Stimulated activated CD8-positive, alpha-beta memory T cell treated with anti-CD3 and anti-CD28 coated beads, Interleukin-15, amount 100 ng/mL, for 48 hours (primary cell): ENCODE data around the gene INCENP.
"Not testable (repeated sequence)": the region's sequence is repeated elsewhere in the genome, so short reads cannot be mapped to it uniquely, and the experiment has no call there.

Experiments
- DNase-seq, 2 donors: peaks; one replicate each; pipeline ENCODE4 v3.0.0-alpha.2; 2020; ENCODE audit warnings: low read depth in 2 of 2

Gene INCENP

DNA sequence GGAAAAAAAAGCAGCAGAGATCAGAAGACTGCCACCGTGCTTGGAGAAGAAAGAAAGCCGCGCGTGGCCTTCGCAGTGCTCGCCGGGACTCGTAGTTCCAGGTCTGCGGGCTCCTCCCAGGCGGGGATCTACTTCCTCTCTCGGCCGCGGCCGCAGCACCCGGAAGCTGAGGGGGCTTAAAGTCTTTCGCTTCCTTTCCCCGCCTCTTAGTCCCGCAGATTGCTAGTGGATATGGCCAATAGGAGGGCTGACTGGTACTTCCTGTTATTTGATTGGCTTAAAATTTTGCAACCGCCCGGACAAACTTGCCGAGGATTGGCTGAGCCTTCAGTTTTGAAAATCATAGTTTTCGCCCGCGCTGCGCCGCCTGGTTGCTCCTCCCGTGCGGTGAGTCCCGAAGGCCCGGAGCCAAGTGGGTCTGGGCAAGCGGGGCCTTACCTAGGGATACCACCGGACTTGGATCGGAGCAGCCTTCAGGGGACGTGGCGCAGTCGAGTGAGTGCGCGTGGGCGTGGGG, at the start of gene INCENP:
Gene INCENP, plus strand, starts transcription at position 343 of the 517 bp plus-strand sequence. CDS start 4,151 bp downstream, outside the sequence.
- DNase-seq: peak; percentile 91

GRCh38 chr11:62075438-62075837, 48.4 kb upstream of the INCENP start:
- DNase-seq: no peak

- no peak for DNase-seq
These were observed 46.7 kb upstream of the INCENP start for GRCh38 chr11:62077132-62077531.

DNA sequence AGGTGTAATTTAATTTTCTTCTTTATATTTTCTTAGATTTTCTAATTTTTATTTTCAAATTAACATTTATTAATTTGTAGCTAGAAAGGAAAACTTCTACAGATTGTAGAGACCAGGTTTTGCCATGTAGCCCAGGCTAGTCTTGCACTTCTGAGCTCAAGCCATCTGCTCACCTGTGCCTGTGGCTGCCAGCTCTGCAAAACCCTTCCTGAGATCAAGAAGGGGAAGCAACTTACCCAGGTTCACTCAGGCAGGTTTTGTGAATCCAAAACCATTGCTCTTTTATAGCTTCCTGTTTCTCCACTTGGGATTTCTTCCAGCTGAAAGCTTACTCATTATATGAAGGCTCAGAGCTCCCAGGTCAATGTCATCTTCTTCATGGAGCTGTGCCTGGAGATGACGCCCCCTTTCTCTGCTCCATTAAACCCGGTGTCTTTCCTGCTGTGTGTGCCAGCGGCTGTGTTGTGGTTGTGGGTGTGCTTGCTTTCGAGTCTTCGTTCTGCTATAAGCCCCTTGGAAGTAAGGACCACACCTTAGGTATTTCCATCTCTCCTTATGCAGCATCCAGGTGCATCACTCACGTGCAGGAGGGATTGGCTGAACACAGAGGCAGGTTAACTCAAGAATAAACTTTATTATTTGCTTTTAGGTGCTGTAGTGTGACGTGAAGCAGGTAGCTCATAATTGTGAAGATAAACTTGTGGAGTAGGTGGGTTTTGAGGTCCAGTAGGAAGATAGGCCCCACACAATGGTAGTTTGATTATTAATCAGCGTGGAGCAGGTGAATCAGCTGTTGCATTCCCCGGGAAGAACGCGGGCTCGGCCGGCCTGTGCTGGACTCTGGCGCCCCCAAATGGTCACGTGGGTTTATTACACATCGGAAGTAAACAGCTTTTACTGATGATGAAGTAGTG, 42.2 kb upstream of the INCENP start:
- peak; percentile 55 to 61 for DNase-seq

- DNase-seq: no peak
These were observed 41.5 kb upstream of the INCENP start for GRCh38 chr11:62082292-62082657.

DNA sequence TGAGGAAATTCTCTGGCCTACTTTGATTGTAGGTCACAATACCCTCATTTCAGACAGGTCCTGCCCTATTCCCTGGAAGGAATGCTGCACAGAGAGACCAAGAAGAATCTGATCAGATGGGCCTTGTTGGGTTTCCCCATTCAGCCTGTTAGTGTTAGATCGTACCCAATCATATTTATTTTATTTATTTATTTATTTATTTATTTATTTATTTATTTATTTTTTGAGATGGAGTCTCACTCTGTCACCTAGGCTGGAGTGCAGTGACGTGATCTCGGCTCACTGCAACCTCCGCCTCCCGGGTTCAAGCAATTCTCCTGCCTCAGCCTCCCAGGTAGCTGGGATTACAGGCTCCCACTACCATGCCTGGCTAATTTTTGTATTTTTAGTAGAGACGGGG, 39.0 kb upstream of the INCENP start:
- DNase-seq: not testable (repeated sequence)

DNA sequence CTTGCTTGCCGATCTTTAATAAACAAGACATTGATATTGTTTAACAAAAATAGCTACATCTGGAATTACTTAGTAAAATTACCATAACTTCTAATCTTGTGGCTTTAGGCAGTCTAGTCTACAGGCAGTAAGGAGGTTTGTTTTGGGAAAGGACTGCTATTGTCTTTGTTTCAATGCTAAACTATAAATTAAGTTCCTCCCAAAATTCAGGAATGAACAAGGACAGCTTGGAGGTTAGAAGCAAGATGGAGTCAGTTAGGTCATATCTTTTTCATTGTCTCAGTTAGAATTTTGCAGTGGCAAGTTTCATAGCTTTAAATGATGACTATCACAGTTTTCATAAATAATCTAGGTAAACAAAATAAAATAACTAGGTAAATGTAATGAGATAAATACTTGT, 36.1 kb upstream of the INCENP start:
- DNase-seq: no peak

DNA sequence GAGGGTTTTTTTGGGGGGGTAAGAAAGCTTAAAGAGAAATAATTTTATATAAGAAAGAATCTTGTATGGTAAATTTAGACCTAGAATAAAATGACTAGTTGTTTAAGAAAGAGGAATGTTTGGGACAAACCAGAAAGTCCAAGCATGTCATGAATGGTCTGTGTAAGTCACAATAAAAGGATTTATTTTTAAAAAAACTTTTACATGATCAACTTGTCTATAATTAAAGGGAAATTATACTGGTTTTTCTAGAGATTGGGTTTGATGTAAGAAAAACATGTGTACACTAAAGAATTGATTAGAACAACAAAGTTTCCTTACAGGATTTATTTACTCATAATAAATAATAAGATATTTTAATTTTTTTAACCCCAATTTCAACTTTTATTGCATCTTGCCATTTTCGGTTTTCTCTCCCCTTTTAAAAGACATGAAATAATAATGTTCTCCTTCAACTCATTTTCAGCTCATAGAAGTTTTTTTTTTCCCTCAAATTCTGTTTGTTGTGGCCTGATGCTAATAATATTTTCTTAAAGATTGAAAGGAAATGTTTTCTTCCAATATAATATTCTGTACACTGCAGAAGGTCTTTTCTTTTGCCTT, 35.4 kb upstream of the INCENP start:
- no peak for DNase-seq

GRCh38 chr11:62103141-62103540, 20.7 kb upstream of the INCENP start:
- DNase-seq: no peak

- DNase-seq: no peak
These were observed 19.8 kb upstream of the INCENP start for GRCh38 chr11:62103986-62104385.

DNA sequence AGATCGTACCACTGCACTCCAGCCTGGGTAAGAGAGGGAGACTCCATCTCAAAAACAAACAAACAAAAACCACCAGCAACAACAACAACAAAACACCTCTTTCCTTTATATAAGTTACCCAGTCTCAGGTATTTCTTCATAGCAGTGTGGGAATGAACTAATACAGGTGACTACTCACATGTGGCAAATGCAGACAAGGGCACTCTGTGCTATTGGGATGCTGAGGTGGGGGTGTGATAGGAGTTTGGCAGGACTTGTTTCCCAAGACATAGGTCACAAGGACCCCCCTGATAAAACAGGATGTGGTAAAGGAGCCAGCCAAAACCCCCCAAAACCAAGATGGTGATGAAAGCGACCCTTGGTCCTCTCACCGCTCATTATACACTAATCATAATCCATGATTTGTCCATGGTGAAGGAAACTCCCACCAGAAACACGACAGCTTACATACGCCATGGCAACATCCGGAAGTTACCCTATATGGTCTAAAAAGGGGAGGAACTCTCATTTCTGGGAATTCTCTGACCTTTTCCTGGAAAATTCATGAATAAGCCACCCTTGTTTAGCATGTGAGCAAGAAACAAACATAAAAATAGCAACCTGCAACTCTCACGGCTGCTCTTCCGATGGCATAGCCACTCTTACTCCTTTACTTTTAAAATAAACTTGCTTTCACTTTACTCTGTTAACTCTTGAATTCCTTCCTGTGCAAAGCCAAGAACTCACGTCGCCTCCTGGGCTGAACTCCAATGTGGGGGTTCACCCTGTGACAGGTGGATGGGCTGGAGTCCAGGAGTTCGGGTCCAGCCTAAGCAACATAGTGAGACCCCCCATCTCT, 18.8 kb upstream of the INCENP start:
- DNase-seq: no peak

DNA sequence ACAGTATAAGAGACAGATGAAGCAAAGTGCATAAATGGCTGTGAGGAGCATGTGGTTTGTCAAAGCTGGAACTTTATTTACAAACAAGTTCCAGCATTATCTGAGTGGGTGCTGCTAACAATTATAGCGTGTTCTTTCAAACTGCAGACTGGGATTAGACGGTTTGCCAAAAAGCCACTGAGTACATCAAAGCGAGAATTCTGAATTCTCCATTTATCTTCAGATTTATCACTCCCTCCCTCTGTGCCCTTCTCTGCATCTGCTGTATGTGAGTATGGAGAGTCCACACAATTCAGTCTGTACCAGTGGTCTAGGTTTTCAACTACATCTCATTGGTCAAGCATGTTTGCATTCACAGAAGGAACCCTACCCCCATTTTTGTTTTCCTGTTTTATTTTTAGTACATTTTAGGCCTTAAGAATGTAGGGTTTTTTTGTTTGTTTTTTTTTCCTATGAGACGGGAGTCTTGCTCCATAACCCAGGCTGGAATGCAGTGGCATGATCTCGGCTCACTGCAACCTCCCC, 18.1 kb upstream of the INCENP start:
- DNase-seq: no peak

GRCh38 chr11:62108017-62108750, 15.6 kb upstream of the INCENP start:
- DNase-seq: no peak

- no peak for DNase-seq
These were observed 14.8 kb upstream of the INCENP start for GRCh38 chr11:62108971-62109404.

- no peak for DNase-seq
These were observed 8.6 kb upstream of the INCENP start for GRCh38 chr11:62115085-62115694.

GRCh38 chr11:62116451-62116850, 7.4 kb upstream of the INCENP start:
- DNase-seq: no peak

GRCh38 chr11:62119569-62119968, 4.2 kb upstream of the INCENP start:
- no peak for DNase-seq

- no peak for DNase-seq
These were observed 3.8 kb upstream of the INCENP start for GRCh38 chr11:62120001-62120400.

GRCh38 chr11:62120431-62120830, 3.4 kb upstream of the INCENP start:
- DNase-seq: no peak

- DNase-seq: no peak
These were observed 1.7 kb upstream of the INCENP start for GRCh38 chr11:62122076-62122475.
